Measurements from ENCODE around the gene OGDH. TPM values are rescaled to one million over a fixed set of nuclear protein-coding genes. Genes with fewer than 3 reads are reported as not detected.

Gene OGDH
- total and polyA plus RNA-seq, 2 of the 4 experiments (the other 2 are of a cell fraction): 47.4 to 56.5 TPM

DNA sequence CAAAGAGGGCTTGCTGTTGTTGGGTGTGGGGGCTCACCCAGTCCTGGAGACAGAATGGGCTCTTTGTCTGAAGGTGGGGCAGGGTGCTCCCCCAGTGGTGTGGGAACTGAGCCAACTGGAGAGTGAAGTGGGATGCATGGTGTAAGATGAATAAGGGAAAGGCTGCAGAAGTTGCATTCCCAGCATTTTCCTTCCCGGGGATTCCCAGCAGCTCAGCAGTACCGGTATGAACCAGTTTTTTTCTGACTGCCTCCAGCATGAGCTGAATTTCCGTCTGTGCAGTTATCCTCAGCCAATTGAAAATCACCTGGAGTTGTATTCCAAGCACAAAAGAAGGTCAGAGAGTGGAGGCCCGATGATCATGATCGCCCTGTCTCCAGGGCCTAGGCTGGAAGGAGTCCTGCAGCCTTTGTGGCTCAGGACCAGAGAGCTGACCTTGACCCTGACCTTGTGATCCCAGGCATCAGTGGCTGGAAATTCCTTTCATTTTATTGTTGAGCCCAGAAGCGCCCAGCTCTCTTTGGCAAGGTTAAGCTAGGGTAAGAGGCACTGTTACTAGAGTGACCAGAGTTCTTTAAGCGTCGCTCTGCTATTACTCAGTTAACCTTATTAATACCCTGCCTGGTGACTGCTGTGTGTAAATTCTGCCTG, 33.4 kb downstream of the OGDH start:
- POLR2A ChIA-PET (ENCODE audit: unreplicated experiment): no interaction called here
- H3K27ac ChIP-seq (ENCODE audit: insufficient read depth, low read length): peak overlapping the region; percentile 93
- peak overlapping the region; percentile 88 for H3K23ac ChIP-seq (ENCODE audit: low read depth, low read length)
- intact Hi-C loops (cut with micrococcal nuclease) (no loop called here), in situ Hi-C loops (cut with MboI; ENCODE audit: low sequenced_read_pairs) (no loop called here), dilution Hi-C loops (cut with HindIII; ENCODE audit: low sequenced_read_pairs, unreplicated experiment) (no loop called here)
- H3K14ac ChIP-seq (replicated peaks; ENCODE audit: low read depth, low read length): peak overlapping the region; percentile 96
- no TSS peak for BruUV-seq (replicated peaks)
- H2AFZ ChIP-seq (replicated peaks; ENCODE audit: low read length, poor library complexity): peak overlapping the region; percentile 83
- peaks cover 18 to 63% of the 10 kb centered on the region in 2 experiments for H3K79me1 ChIP-seq (ENCODE audit: low read depth in 1 of 2, low read length in 2 of 2)
- peaks cover 31% of the 10 kb centered on the region for H3K9me1 ChIP-seq (ENCODE audit: insufficient read depth, low read length)
- H3K9me3 ChIP-seq (ENCODE audit: control insufficient read depth, insufficient read depth, low read length): no peaks in the 10 kb centered on the region
- CTCF ChIA-PET: no interaction called here
- peak overlapping the region; percentile 96 for H3K4ac ChIP-seq (ENCODE audit: low read depth, low read length)
- ATAC-seq (ENCODE audit: low read depth): peak; percentile 81
- H4K20me1 ChIP-seq (ENCODE audit: insufficient read depth, low read length): no peaks in the 10 kb centered on the region
- TF ChIP-seq MAFK (IDR thresholded peaks at IDR 0.05; ENCODE audit: low read depth, low read length) (peak; percentile 77), ELK1 (IDR thresholded peaks at IDR 0.05; ENCODE audit: borderline replicate concordance, low read depth, low read length) (no peak), POLR2A (IDR thresholded peaks at IDR 0.05; ENCODE audit: low read depth, low read length) (no peak), NFE2L2 (IDR thresholded peaks at IDR 0.05; ENCODE audit: low read depth, low read length) (no peak), MXI1 (IDR thresholded peaks at IDR 0.05; ENCODE audit: borderline replicate concordance, low read depth, low read length) (no peak), RFX5 (IDR thresholded peaks at IDR 0.05; ENCODE audit: low read depth, low read length) (no peak)
- TF ChIP-seq, protein P1, sequence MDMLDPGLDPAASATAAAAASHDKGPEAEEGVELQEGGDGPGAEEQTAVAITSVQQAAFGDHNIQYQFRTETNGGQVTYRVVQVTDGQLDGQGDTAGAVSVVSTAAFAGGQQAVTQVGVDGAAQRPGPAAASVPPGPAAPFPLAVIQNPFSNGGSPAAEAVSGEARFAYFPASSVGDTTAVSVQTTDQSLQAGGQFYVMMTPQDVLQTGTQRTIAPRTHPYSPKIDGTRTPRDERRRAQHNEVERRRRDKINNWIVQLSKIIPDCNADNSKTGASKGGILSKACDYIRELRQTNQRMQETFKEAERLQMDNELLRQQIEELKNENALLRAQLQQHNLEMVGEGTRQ (IDR thresholded peaks at IDR 0.05; ENCODE audit: low read depth, low read length): no peak
- DNase-seq: peak; percentile 91
- H2AK5ac ChIP-seq (ENCODE audit: low read depth, low read length): peak overlapping the region; percentile 95
- peak overlapping the region; percentile 61 for H3K9ac ChIP-seq (ENCODE audit: low read depth, low read length)
- H4K5ac ChIP-seq (ENCODE audit: low read depth, low read length): peak overlapping the region; percentile 85
- peak overlapping the region; percentile 92 for H2AK9ac ChIP-seq (replicated peaks; ENCODE audit: low read depth, low read length, poor library complexity)
- H3K27me3 ChIP-seq (ENCODE audit: control insufficient read depth, insufficient read depth, low read length): no peaks in the 10 kb centered on the region
- H2BK20ac ChIP-seq (ENCODE audit: low read depth, low read length): peak overlapping the region; percentile 35
- H3K56ac ChIP-seq (ENCODE audit: extremely low read depth, insufficient read depth, low read length): peak overlapping the region; percentile 25; the same call in 1 of the 2 replicates
- 21% methylated on average over 4 of the region's 8 CpGs; no CpG with 5 or more reads in 1 of the 2 experiments for WGBS, 2 experiments (ENCODE audit: extremely low coverage in 2 of 2, insufficient read length in 1 of 2)
- peak overlapping the region; percentile 80 for H3K18ac ChIP-seq (ENCODE audit: low read depth, low read length)
- peak overlapping the region; percentile 98 for H4K91ac ChIP-seq (ENCODE audit: insufficient read depth, low read depth, low read length)
- no peak overlapping the region for H3K4me3 ChIP-seq (ENCODE audit: insufficient read depth, low read depth, low read length)
- H2BK15ac ChIP-seq (ENCODE audit: low read depth, low read length): peak overlapping the region; percentile 96
- peak overlapping the region; percentile 96 for H2BK120ac ChIP-seq (ENCODE audit: low read depth, low read length)
- H3K4me1 ChIP-seq (ENCODE audit: control insufficient read depth, insufficient read depth, low read length): peaks cover 24% of the 10 kb centered on the region
- H3K36me3 ChIP-seq (ENCODE audit: control insufficient read depth, insufficient read depth, low read length): no peaks in the 10 kb centered on the region
- peak overlapping the region; percentile 95 for H2BK5ac ChIP-seq (ENCODE audit: low read depth, low read length, poor library complexity, severe bottlenecking)
- peak overlapping the region; percentile 84 to 98 for H4K8ac ChIP-seq (ENCODE audit: low read depth in 2 of 2, low read length in 2 of 2)
- peak overlapping the region; percentile 40 for H3K4me2 ChIP-seq (ENCODE audit: low read depth, low read length)

Measured in IMR-90 (cell line).